Measurements from ENCODE around the gene ABCC4.

Gene ABCC4, protein sequence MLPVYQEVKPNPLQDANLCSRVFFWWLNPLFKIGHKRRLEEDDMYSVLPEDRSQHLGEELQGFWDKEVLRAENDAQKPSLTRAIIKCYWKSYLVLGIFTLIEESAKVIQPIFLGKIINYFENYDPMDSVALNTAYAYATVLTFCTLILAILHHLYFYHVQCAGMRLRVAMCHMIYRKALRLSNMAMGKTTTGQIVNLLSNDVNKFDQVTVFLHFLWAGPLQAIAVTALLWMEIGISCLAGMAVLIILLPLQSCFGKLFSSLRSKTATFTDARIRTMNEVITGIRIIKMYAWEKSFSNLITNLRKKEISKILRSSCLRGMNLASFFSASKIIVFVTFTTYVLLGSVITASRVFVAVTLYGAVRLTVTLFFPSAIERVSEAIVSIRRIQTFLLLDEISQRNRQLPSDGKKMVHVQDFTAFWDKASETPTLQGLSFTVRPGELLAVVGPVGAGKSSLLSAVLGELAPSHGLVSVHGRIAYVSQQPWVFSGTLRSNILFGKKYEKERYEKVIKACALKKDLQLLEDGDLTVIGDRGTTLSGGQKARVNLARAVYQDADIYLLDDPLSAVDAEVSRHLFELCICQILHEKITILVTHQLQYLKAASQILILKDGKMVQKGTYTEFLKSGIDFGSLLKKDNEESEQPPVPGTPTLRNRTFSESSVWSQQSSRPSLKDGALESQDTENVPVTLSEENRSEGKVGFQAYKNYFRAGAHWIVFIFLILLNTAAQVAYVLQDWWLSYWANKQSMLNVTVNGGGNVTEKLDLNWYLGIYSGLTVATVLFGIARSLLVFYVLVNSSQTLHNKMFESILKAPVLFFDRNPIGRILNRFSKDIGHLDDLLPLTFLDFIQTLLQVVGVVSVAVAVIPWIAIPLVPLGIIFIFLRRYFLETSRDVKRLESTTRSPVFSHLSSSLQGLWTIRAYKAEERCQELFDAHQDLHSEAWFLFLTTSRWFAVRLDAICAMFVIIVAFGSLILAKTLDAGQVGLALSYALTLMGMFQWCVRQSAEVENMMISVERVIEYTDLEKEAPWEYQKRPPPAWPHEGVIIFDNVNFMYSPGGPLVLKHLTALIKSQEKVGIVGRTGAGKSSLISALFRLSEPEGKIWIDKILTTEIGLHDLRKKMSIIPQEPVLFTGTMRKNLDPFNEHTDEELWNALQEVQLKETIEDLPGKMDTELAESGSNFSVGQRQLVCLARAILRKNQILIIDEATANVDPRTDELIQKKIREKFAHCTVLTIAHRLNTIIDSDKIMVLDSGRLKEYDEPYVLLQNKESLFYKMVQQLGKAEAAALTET (N-terminal part only)

DNA sequence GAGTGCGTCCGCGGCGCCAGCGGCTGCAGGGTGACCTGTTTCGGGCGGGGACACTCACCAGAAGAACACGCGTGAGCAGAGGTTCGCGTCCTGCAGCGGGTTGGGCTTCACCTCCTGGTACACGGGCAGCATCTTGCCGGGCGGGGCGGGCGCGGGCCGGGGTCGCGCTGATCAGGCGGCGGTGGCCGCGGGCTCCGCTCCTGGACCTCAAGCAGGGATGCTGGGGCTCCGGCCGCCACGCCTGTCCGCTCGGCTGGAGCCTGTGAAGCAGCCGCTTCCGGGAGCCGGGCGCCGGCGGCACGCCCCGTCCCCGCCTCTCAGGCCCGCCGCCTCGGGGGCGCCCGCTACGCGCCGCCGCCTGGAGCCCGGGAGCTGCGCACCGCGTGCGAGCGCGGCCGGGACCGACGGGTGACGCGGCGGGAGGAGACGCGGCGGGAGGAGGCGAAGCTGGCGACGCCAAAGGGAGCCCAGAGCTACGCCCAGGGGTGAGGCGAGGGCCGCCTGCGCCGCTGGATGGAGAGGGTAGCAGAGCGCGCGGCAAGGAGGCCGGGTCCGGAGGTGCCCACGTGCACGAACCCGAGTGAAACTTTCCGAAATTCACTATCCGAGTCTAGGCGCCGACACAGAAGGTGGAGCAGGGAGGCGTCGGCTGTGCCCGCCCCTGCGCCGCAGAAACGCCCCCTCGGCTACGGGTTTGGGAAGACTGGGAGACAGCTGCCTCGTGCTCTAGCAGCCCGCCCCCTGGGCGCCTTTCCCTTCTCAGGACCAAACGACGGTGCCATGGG is at the start of gene ABCC4:
Gene ABCC4 (minus strand): TSS at position 269 of the 785 bp plus-strand sequence. CDS start 137 bp downstream, at position 132.
- peak; percentile 50 for DNase-seq

GRCh38 chr13:95349267-95349666 is 48.0 kb upstream of the ABCC4 start:
- no peak for DNase-seq

DNA sequence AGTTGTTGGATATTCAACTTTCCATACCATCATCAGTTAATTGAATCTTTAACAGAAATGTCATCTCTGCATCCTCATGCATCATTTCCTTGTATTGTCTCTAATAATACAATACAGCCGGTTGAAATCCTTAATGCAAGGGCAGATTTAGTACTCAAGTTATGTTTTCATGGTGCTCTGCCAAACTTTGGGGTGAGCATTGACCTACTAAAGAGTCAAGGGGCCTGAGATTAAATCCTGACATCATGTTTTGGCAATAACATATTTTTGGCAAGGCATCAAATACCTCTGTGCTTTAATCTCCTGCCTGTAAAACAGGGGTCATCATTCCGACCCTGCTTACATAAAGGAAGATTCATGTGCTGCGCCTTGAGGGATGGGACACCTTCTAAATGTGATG is 42.7 kb upstream of the ABCC4 start:
- no peak for DNase-seq

GRCh38 chr13:95341441-95341840 is 40.2 kb upstream of the ABCC4 start:
- no peak for DNase-seq

DNA sequence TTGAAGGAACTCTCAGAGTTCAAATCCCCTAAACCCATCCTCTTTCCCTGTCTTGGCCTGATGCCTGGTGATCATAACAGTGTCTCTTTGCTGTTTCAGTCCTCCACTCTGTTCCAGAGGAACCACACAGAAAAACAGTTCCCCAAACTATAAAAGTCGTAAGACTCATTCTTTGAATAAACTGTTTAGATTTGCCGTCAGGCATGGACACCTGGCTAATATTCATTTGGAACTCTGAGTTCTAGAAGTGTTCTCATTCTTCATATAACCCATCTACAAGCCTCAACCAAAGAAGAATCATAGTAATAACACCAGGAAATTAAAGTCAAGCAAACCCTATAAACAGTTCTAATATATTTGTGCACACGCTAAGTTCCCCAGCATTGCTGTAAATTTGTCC is 37.7 kb upstream of the ABCC4 start:
- no peak for DNase-seq

GRCh38 chr13:95337597-95337996 is 36.3 kb upstream of the ABCC4 start:
- no peak for DNase-seq

GRCh38 chr13:95335667-95336066 is 34.4 kb upstream of the ABCC4 start:
- no peak for DNase-seq

DNA sequence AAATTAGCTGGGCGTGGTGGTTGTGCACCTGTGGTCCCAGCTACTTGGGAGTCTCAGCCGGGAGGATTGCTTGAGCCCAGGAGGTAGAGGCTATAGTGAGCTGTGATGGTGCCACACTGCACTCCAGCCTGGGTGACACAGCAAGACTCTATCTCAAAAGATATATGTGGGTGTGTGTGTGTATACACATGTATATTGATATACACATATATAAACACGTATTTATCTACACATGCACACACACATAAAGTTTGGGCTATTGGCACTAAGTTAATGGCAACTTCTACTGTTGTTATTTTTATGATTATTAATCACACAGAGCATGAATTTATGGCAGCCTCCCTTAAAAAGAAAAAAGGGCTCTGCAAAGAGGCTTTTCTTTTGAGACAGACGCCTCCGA is 27.1 kb upstream of the ABCC4 start:
- DNase-seq: no peak

DNA sequence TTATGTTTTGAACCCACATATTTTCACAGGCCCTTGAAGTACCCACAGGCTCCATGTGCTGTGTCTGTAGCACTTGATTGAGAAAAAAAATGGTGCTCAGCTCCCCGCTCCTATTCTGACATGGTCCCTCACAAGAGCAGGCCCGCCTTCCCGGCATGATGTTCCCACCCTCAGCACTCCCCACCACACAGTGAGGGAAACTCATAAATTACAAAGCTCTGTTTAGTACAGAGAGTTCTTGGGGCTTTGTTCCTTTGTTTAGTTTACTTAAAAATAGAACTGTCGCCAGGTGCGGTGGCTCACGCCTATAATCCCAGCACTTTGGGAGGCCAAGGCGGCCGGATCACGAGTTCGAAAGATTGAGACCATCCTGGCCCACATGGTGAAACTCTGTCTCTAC is 25.9 kb upstream of the ABCC4 start:
- DNase-seq: no peak

DNA sequence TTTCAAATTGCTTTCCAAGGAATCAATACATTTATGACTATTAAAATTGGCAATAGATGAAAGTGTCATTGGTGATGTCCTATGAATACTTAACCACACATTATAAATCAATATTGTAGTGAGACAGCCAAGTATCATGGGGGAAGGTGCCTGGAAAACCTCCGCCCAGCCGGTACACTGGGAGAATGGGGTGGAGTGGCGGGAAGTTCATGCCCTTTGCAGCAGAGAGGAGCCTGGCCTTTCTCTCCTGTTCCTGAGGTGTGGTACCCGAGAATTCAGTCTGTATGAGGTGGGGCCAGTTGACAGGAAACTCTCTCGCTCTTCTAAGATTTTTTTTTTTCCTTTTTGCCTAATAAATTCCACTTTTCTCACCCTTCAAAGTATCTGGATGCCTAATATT is 25.4 kb upstream of the ABCC4 start:
- no peak for DNase-seq

- no peak for DNase-seq
Observed at GRCh38 chr13:95325485-95325884, 24.2 kb upstream of the ABCC4 start.

DNA sequence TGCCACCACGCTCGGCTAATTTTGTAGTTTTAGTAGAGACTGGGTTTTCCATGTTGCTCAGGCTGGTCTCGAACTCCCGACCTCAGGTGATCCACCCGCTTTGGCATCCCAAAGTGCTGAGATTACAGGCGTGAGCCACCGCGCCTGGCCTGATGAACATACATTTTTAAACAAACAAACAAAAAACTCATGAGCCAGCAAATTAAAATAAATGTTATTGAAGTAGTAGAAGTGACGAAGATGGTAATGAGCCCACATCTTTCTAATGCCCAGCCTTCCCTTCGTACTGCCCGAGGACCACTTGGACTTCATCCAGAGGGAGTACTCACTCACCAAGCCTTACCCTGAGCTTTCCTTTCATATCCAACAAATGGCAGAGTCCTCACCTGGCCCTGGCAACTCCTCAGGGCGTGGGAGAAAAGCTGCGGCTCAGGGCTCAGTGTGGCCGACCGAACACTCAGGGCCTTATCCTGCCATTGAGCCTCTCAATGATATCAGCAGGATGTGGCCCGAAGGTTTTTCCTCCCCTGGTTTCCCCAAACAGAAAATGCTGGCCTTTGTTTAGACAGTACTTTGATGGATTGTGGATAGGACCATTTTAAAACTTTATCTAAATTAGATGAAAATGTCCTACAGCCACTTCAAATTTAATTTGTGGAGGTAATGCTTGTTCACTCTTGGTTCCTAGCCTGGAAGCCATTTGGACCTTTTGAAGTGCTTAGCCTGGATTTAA is 22.8 kb upstream of the ABCC4 start:
- no peak for DNase-seq

DNA sequence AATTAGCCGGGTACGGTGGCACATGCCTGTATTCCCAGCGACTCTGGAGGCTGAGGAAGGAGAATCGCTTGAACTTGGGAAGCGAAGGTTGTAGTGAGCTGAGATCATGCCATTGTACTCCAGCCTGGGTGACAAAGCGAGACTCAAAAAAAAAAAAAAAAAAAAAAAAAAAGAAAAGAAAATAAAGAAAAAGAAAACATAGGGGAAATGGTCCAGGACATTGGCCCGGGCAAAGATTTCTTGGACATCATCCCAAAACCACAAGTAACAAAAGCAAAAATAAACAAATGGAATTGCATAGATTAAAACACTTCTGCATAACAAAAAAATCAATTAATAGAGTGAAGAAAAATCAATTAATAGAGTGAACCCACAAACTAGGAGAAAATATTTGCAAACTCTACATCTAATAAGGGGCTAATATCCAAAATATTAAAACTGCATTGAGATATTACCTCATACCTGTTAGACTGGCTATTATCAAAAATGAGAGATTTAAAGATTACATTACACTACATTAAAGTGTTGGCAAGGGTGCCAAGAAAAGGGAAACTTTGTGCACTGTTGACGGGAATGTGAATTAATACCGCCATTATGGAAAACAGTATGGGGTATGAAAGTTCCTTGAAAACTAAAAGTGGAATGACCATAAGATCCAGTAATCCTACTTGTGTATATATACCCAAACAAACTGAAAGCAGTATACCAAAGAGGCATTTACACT is 18.5 kb upstream of the ABCC4 start:
- no peak for DNase-seq

DNA sequence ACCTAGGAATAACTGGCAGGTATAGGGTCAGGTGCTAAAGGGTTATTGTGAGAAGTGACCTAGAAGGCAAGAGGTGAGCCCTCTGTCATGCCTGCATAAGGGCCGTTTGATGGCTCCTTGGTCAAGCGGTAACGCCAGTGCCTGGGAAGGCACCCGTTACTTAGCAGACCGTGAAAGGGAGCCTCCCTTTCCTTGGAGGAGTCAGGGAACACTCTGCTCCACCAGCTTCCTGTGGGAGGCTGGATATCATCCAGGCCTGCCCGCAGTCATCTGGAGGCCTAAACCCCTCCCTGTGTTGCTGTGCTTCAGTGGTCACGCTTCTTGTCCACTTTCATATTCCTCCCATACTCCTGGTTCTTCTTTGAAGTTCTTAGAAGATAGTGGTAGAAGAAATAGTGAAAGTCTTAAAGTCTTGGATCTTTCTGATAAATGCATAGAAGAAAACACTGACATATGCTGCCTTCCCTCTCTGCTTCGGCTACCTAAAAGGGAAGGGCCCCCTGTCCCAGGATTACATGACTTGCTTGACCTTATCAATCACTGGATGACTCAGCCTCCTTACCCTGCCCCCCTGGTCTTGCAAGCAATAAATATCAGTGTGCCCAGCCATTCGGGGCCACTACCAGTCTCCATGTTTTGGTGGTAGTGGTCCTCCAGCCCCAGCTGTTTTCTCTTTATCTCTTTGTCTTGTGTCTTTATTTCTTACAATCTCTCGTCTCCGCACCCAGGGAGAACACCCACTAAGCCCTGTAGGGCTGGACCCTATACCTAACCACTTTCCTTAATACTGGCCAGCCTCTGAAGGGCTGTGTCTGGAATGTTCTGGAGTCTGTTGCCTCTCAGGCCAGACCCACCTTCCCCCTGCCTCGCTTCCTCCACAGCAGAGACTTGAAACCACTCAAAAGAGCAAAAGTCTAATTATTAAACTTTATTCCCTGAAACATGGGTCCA is 16.1 kb upstream of the ABCC4 start:
- DNase-seq: no peak

GRCh38 chr13:95315752-95316151 is 14.5 kb upstream of the ABCC4 start:
- no peak for DNase-seq

- no peak for DNase-seq
Observed at GRCh38 chr13:95307507-95307906, 6.3 kb upstream of the ABCC4 start.

GRCh38 chr13:95304453-95304852 is 3.2 kb upstream of the ABCC4 start:
- DNase-seq: no peak

DNA sequence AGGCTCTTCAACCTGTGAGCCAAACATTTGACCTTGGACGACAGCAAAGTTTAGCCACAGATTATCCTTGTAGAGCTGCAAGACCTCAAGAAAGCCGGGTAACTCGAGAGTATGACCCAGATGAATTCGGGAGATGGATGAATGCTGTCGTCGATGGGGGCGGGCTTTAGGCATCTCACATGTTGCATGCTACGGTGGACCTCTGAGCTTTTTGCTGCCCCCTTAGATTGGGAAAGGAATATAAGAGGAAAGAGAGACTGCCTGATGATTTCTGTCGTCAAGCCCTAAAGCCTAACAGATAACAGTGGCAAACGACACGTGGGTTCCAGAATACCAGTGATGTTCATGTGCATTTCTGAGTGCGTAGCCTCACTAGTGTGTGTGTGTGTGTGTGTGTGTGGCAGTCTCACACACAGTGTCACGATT is 730 bp upstream of the ABCC4 start:
- no peak for DNase-seq

DNA sequence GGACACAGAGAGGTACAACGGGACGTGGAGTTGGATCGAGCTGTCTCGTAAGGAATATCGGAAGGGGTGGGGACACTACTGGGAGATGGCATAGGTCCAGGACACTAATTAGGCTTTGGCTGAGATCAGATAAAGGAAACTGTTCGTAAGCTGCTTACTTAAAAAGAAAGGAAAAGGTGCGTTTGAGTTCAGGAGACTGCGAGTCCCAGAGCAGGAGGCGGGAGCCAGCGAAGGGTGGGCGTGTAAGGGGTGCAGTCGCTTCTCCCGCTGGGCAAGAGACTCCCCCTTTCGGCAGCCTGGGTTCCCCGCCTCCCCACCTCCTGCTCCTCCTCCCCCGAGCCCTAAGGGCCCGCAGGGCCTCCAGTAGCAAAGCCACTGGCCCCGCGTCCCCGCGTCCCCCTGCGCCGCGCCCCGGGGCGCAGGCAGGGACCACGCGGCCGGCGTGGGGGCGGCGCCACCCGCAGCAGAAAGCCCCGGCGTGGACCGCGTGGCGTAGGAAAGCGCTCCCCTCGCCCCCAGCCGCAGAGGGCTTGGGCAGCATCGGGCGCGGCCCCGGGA is 547 bp downstream of the ABCC4 start:
- DNase-seq: no peak

Measured in amniotic stem cell (primary cell).